GM23248 (cell line): ENCODE data around the gene LIPF.

ENCODE experiments used
- EZH2 ChIP-seq: fragments of 200-600 bp; sonication (generic); IDR thresholded peaks from 2 replicates; pipeline ENCODE4 v1.6.1; 2018; ENCODE audit warnings: antibody characterized with exemption, mild to moderate bottlenecking; ENCODE audit not compliant: insufficient read depth, poor library complexity, severe bottlenecking
- EZH2phosphoT487 ChIP-seq: fragments of 200-600 bp; sonication (generic); IDR thresholded peaks from 2 replicates; pipeline ENCODE4 v1.6.1; 2018; ENCODE audit warnings: antibody characterized with exemption, moderate library complexity, mild to moderate bottlenecking, low read depth; ENCODE audit not compliant: insufficient read depth

- TF ChIP-seq EZH2 (no peak), EZH2phosphoT487 (no peak)
Observed at GRCh38 chr10:88661018-88661417, 3.2 kb upstream of the LIPF start.
